Measurements from ENCODE around the gene PPP2R5C. TPM values are rescaled to one million over a fixed set of nuclear protein-coding genes. Genes with fewer than 3 reads are reported as not detected.

PPP2R5C gene
- total and polyA plus RNA-seq, 9 of the 15 experiments (the other 6 are each of a cell fraction or from before 2014, with no cell fraction given): 284 to 617 (median 395) TPM

DNA sequence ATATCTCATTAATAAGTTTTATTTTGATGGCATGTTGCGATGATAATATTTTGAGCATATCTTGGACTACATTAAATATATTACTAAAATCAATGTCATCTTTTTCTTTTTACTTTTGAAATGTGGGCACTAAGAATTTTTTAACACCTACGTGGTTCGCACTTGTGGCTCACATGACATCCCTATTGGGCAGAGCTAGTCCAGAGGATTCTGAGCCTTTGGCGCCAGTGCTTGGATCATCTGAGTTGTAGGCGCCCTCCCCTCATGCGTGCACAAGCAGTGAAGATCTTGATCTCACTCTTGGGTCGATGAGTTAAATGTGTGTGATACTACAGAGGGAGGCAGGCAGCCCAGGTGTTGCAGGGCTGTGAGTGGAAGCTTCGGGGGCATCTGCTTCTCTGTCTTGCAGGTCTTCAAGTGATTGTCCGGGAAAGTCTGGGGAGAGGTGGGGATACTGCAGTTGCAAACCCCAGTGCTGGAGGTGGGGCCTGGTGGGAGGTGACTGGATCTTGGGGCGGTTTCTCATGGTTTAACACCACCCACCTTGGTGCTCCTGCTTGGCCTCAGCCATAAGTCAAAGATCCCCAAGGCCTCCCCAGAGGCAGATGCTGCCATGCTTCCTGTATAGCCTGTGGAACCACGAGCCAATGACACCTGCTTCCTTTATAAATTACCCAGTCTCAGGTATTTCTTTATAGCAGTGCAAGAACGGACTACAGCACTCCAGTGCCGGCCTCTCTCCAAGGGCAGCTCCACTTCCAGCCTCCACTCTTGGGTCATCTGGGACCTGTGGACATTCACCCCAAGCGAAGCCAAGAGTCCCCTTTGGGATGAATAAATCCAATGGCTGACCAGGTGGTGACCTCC, 46.1 kb upstream of the PPP2R5C start:
- CTCF ChIA-PET (ENCODE audit: low intra/inter-chr PET ratio): no interaction called here
- BruUV-seq (replicated peaks): TSS peak; percentile 74
- H3K4me1 ChIP-seq (replicated peaks in 1 of 2; ENCODE audit: control insufficient read depth in 2 of 2, insufficient read depth in 2 of 2, low read length in 2 of 2): peaks cover 41 to 48% of the 10 kb centered on the region in 2 experiments
- TF ChIP-seq, protein P1, sequence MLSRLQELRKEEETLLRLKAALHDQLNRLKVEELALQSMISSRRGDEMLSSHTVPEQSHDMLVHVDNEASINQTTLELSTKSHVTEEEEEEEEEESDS (CRISPR knock-in tag; IDR thresholded peaks at IDR 0.05): no peak
- TF ChIP-seq ZKSCAN3 (CRISPR knock-in tag; IDR thresholded peaks at IDR 0.05): no peak
- 0 out of 2 replicates have a peak, but pooled peaks have one; percentile 44 for TF ChIP-seq MECOM (CRISPR knock-in tag; IDR thresholded peaks at IDR 0.05)
- TF ChIP-seq ARID2 (IDR thresholded peaks at IDR 0.05): no peak
- TF ChIP-seq TARDBP (IDR thresholded peaks at IDR 0.05): no peak
- TF ChIP-seq TSC22D4 (tag; IDR thresholded peaks at IDR 0.05): no peak
- peak; percentile 51 for TF ChIP-seq TBP (optimal IDR thresholded peaks at IDR 0.05; ENCODE audit: low read depth, low read length)
- TF ChIP-seq NELFE (IDR thresholded peaks at IDR 0.05; ENCODE audit: insufficient read depth, insufficient read length): no peak
- TF ChIP-seq ZNF764 (CRISPR knock-in tag; IDR thresholded peaks at IDR 0.05; ENCODE audit: low read depth): no peak
- no peak for TF ChIP-seq NFXL1 (CRISPR knock-in tag; IDR thresholded peaks at IDR 0.05)
- TF ChIP-seq, protein P2, sequence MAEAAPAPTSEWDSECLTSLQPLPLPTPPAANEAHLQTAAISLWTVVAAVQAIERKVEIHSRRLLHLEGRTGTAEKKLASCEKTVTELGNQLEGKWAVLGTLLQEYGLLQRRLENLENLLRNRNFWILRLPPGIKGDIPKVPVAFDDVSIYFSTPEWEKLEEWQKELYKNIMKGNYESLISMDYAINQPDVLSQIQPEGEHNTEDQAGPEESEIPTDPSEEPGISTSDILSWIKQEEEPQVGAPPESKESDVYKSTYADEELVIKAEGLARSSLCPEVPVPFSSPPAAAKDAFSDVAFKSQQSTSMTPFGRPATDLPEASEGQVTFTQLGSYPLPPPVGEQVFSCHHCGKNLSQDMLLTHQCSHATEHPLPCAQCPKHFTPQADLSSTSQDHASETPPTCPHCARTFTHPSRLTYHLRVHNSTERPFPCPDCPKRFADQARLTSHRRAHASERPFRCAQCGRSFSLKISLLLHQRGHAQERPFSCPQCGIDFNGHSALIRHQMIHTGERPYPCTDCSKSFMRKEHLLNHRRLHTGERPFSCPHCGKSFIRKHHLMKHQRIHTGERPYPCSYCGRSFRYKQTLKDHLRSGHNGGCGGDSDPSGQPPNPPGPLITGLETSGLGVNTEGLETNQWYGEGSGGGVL (CRISPR knock-in tag; IDR thresholded peaks at IDR 0.05): no peak
- no peak for TF ChIP-seq ARHGAP35 (IDR thresholded peaks at IDR 0.05; ENCODE audit: partially characterized antibody)
- TF ChIP-seq, protein P3, sequence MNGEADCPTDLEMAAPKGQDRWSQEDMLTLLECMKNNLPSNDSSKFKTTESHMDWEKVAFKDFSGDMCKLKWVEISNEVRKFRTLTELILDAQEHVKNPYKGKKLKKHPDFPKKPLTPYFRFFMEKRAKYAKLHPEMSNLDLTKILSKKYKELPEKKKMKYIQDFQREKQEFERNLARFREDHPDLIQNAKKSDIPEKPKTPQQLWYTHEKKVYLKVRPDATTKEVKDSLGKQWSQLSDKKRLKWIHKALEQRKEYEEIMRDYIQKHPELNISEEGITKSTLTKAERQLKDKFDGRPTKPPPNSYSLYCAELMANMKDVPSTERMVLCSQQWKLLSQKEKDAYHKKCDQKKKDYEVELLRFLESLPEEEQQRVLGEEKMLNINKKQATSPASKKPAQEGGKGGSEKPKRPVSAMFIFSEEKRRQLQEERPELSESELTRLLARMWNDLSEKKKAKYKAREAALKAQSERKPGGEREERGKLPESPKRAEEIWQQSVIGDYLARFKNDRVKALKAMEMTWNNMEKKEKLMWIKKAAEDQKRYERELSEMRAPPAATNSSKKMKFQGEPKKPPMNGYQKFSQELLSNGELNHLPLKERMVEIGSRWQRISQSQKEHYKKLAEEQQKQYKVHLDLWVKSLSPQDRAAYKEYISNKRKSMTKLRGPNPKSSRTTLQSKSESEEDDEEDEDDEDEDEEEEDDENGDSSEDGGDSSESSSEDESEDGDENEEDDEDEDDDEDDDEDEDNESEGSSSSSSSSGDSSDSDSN (IDR thresholded peaks at IDR 0.05; ENCODE audit: borderline replicate concordance in 1 of 2, low read depth in 2 of 2, low read length in 2 of 2): no peak
- no peak for TF ChIP-seq HDAC3 (IDR thresholded peaks at IDR 0.05; ENCODE audit: borderline replicate concordance, partially characterized antibody)
- TF ChIP-seq POLR2A (conservative IDR thresholded peaks at IDR 0.05): peak; percentile 77
- 0 out of 2 replicates have a peak, but pooled peaks have one; percentile 12 for TF ChIP-seq CXXC5 (CRISPR knock-in tag; IDR thresholded peaks at IDR 0.05)
- no peak for TF ChIP-seq YY1 (IDR thresholded peaks at IDR 0.05; ENCODE audit: borderline replicate concordance in 1 of 3, control insufficient read depth in 1 of 3, extremely low read depth in 1 of 3, insufficient read depth in 3 of 3, insufficient read length in 1 of 3, insufficient replicate concordance in 2 of 3, low read depth in 1 of 3, low read length in 2 of 3)
- TF ChIP-seq MED1 (CRISPR knock-in tag; IDR thresholded peaks at IDR 0.05; ENCODE audit: borderline replicate concordance): no peak

More for the DNA sequence above, 46.1 kb upstream of the PPP2R5C start:
- DNase-seq (ENCODE audit: extremely low read depth in 1 of 4, low spot score in 3 of 4) (peak in 3 of 4 experiments; percentile 10 to 74 (median 12)), ATAC-seq (peak; percentile 54), FAIRE-seq (peak; percentile 76)
- peak overlapping the region; percentile 53 for H3K4me2 ChIP-seq (ENCODE audit: insufficient read depth, low read length)
- H2AFZ ChIP-seq (ENCODE audit: low read depth, low read length): peak overlapping the region; percentile 72
- 39% methylated on average over 11 of the region's 14 CpGs for WGBS (ENCODE audit: insufficient coverage, low coverage, missing lambda C conversion rate)
- intact Hi-C loops (cut with micrococcal nuclease) (loop anchor here (2.0 kb wide), 1 partner anchor 93 kb away; no protein-coding TSS in a partner anchor), in situ Hi-C loops (cut with MboI) (loop anchor here (5.0 kb wide), 1 partner anchor 42 kb away; no protein-coding TSS in a partner anchor)
- POLR2A ChIA-PET: interaction anchor here (1.0 to 1.4 kb wide), 2 partner anchors 45 to 53 kb away, joined by 3 to 5 read pairs; no protein-coding TSS in a partner anchor
- peak overlapping the region; percentile 100 for H3K27ac ChIP-seq (ENCODE audit: extremely low read depth, low read depth, low read length)
- H4K20me1 ChIP-seq (replicated peaks; ENCODE audit: control insufficient read depth, insufficient read depth, low read length): no peaks in the 10 kb centered on the region
- H3K9me3 ChIP-seq (replicated peaks; ENCODE audit: control insufficient read depth, insufficient read depth, low read depth, low read length): peaks cover 9% of the 10 kb centered on the region
- H3K79me2 ChIP-seq (ENCODE audit: control insufficient read depth, insufficient read depth, low read length): peaks cover 6% of the 10 kb centered on the region; the same call in 2 of the 3 replicates
- no peaks in the 10 kb centered on the region for H3K36me3 ChIP-seq (ENCODE audit: control insufficient read depth, insufficient read depth, low read length)
- no peaks in the 10 kb centered on the region for H3K27me3 ChIP-seq (ENCODE audit: control insufficient read depth in 2 of 2, insufficient read depth in 2 of 2, low read length in 2 of 2)
- H3K4me3 ChIP-seq: no peak overlapping the region
- H3K9ac ChIP-seq (ENCODE audit: insufficient read depth in 1 of 2, low read depth in 2 of 2, low read length in 2 of 2): peak overlapping the region; percentile 7 to 82; a peak in 3 of 4 replicates
- H3K9me1 ChIP-seq (ENCODE audit: control insufficient read depth, insufficient read depth, low read length): no peaks in the 10 kb centered on the region
